ENCODE measurements around the gene ADPRH.

Gene ADPRH

GRCh38 chr3:119627461-119627860 lies 48.2 kb downstream of the ADPRH start:
- FAIRE-seq: no peak
- no peak for DNase-seq (ENCODE audit: low spot score)

- DNase-seq (ENCODE audit: low spot score): no peak
- no peak for FAIRE-seq
These were observed 49.1 kb downstream of the ADPRH start for GRCh38 chr3:119628390-119628789.

- FAIRE-seq (no peak), DNase-seq (ENCODE audit: low spot score) (no peak)
These were observed 49.6 kb downstream of the ADPRH start for GRCh38 chr3:119628816-119629445.

- DNase-seq (ENCODE audit: low spot score) (no peak), FAIRE-seq (no peak)
These were observed 51.0 kb downstream of the ADPRH start for GRCh38 chr3:119630128-119630879.

GRCh38 chr3:119630880-119631329 lies 51.6 kb downstream of the ADPRH start:
- FAIRE-seq: no peak
- no peak for DNase-seq (ENCODE audit: low spot score)

GRCh38 chr3:119631516-119631915 lies 52.2 kb downstream of the ADPRH start:
- no peak for DNase-seq (ENCODE audit: low spot score)
- no peak for FAIRE-seq

- FAIRE-seq: no peak
- DNase-seq (ENCODE audit: low spot score): no peak
These were observed 52.9 kb downstream of the ADPRH start for GRCh38 chr3:119632216-119632615.

GRCh38 chr3:119632829-119633228 lies 53.5 kb downstream of the ADPRH start:
- FAIRE-seq: no peak
- DNase-seq (ENCODE audit: low spot score): no peak

- FAIRE-seq: no peak
- no peak for DNase-seq (ENCODE audit: low spot score)
These were observed 56.4 kb downstream of the ADPRH start for GRCh38 chr3:119635719-119636118.

GRCh38 chr3:119636249-119636648 lies 57.0 kb downstream of the ADPRH start:
- FAIRE-seq (peak; percentile 84), DNase-seq (ENCODE audit: low spot score) (peak; percentile 68)

- peak; percentile 45 for FAIRE-seq
These were observed 57.8 kb downstream of the ADPRH start for GRCh38 chr3:119636891-119637611.

GRCh38 chr3:119637679-119638477 lies 58.6 kb downstream of the ADPRH start:
- DNase-seq (ENCODE audit: low spot score): peak; percentile 96
- FAIRE-seq: peak; percentile 95

More at GRCh38 chr3:119636891-119637611, 57.8 kb downstream of the ADPRH start:
- peak; percentile 39 for DNase-seq (ENCODE audit: low spot score)

All from RCC 7860 (cell line).